CD8-positive, alpha-beta memory T cell (primary cell): ENCODE data around the gene CYSRT1. TPM values are rescaled to one million over a fixed set of nuclear protein-coding genes. Genes with fewer than 3 reads are reported as not detected.

Experiments used
- CTCF ChIA-PET: fragments of 350-600 bp; sonication (Branson Sonifier 250); formaldehyde crosslinking; loops from one replicate; lab custom pipeline; 2021; ENCODE audit warnings: antibody characterized with exemption; lab: Charles Lee
- POLR2A ChIA-PET: fragments of 350-600 bp; sonication (Branson Sonifier 250); formaldehyde crosslinking; loops from one replicate; lab custom pipeline; 2021; ENCODE audit warnings: antibody characterized with exemption; lab: Charles Lee
- DNase-seq, 5 donors: peaks; one replicate each; pipeline versions ENCODE4 v3.0.0 to v3.0.0-alpha.2; 2020 to 2022; ENCODE audit warnings: mixed read lengths in 1 of 5
- H3K27ac ChIP-seq: one replicate; pipeline ENCODE4 v1.7.0; 2013; ENCODE audit warnings: low read depth, mild to moderate bottlenecking, low read length, moderate library complexity
- H3K27me3 ChIP-seq: 2 replicates; pipeline ENCODE4 v1.7.0; 2013; ENCODE audit warnings: low read length, mild to moderate bottlenecking; ENCODE audit not compliant: insufficient read depth, poor library complexity, severe bottlenecking
- H3K36me3 ChIP-seq: 2 replicates; pipeline ENCODE4 v1.7.0; 2013; ENCODE audit warnings: mild to moderate bottlenecking, low read length, moderate library complexity; ENCODE audit not compliant: insufficient read depth
- H3K4me1 ChIP-seq: 2 replicates; pipeline ENCODE4 v1.7.0; 2013; ENCODE audit warnings: mild to moderate bottlenecking, low read length, moderate library complexity; ENCODE audit not compliant: insufficient read depth
- H3K4me3 ChIP-seq: 2 replicates; pipeline ENCODE4 v1.7.0; 2013; ENCODE audit warnings: mild to moderate bottlenecking, low read length
- H3K9me3 ChIP-seq: 2 replicates; pipeline ENCODE4 v1.7.0; 2013; ENCODE audit warnings: mild to moderate bottlenecking, low read length
- H3K27ac Mint-ChIP-seq, 8 donors: one replicate each; pipeline ENCODE4 v1.8.0; 2020 to 2021; ENCODE audit warnings: mixed read lengths in 8 of 8, mild to moderate bottlenecking in 6 of 8, inconsistent platforms in 3 of 8, moderate library complexity in 3 of 8
- H3K27me3 Mint-ChIP-seq, 2 donors: one replicate each; pipeline ENCODE4 v1.8.0; 2020 to 2021; ENCODE audit warnings: mixed read lengths in 2 of 2, mild to moderate bottlenecking in 1 of 2, moderate library complexity in 1 of 2
- H3K36me3 Mint-ChIP-seq, 3 donors: one replicate each; pipeline ENCODE4 v1.8.0; 2020 to 2021; ENCODE audit warnings: mixed read lengths in 3 of 3, inconsistent platforms in 1 of 3, mild to moderate bottlenecking in 1 of 3
- H3K4me1 Mint-ChIP-seq, 3 donors: one replicate each; pipeline ENCODE4 v1.8.0; 2020 to 2021; ENCODE audit warnings: mixed read lengths in 3 of 3, inconsistent platforms in 1 of 3, mild to moderate bottlenecking in 1 of 3
- H3K4me3 Mint-ChIP-seq, 7 donors: one replicate each; pipeline ENCODE4 v1.8.0; 2020 to 2021; ENCODE audit warnings: mixed read lengths in 7 of 7, mild to moderate bottlenecking in 6 of 7, moderate library complexity in 4 of 7, inconsistent platforms in 2 of 7
- H3K9me3 Mint-ChIP-seq, 5 donors: one replicate each; pipeline ENCODE4 v1.8.0; 2020 to 2022; ENCODE audit warnings: mixed read lengths in 5 of 5, mild to moderate bottlenecking in 3 of 5, moderate library complexity in 2 of 5, inconsistent platforms in 1 of 5
- polyA plus RNA-seq: library from polyadenylated mRNA; unstranded; fragments of 300-500 nt; fragmentation: Illumina TruSeq; gene quantifications from one replicate; pipeline ENCODE4 v1.2.3, GENCODE V29; 2021
- total RNA-seq, 2 experiments: library from RNA; stranded (reverse); gene quantifications; one replicate each; pipeline ENCODE4 v1.2.3, GENCODE V29; 2021

The CYSRT1 gene
- total and polyA plus RNA-seq, 3 experiments from 2014 or later: 0.32 to 0.66 (median 0.58) TPM

GRCh38 chr9:137191691-137192447 is 33.1 kb upstream of the CYSRT1 start:
- H3K4me3 ChIP-seq: no peak overlapping the region
- H3K27ac ChIP-seq: no peak overlapping the region
- H3K4me1 ChIP-seq: peaks cover 22% of the 10 kb centered on the region
- no peak for DNase-seq
- Mint-ChIP-seq H3K4me3 (no peak overlapping the region), H3K9me3 (no peaks in the 10 kb centered on the region), H3K27ac (peak overlapping the region in 1 of 8 donors; percentile 80), H3K4me1 (peaks cover 19 to 34% (median 19%) of the 10 kb centered on the region in 3 donors), H3K27me3 (no peaks in the 10 kb centered on the region), H3K36me3 (peaks cover 0 to 28% (median 2%) of the 10 kb centered on the region in 3 donors)
- no peaks in the 10 kb centered on the region for H3K9me3 ChIP-seq
- POLR2A ChIA-PET: interaction anchor here (0.6 to 1.4 kb wide), 3 partner anchors 35 to 1100 kb away, joined by 3 to 9 read pairs (median 4); no protein-coding TSS in a partner anchor
- H3K36me3 ChIP-seq: peaks cover 4% of the 10 kb centered on the region
- CTCF ChIA-PET: interaction anchor here (1.0 to 2.0 kb wide), 3 partner anchors 27 to 360 kb away, joined by 3 to 5 read pairs (median 3); partner anchors contain the start of gene MRPL41
- no peaks in the 10 kb centered on the region for H3K27me3 ChIP-seq

- no peak for DNase-seq
- Histone ChIP-seq H3K4me1 (peaks cover 17% of the 10 kb centered on the region), H3K36me3 (peaks cover 4% of the 10 kb centered on the region), H3K9me3 (no peaks in the 10 kb centered on the region), H3K27me3 (no peaks in the 10 kb centered on the region), H3K27ac (no peak overlapping the region), H3K4me3 (no peak overlapping the region)
- ChIA-PET POLR2A (interaction anchor here (1.4 kb wide), 1 partner anchor 63 kb away, joined by 9 read pairs; no protein-coding TSS in a partner anchor), CTCF (interaction anchor here (1.0 to 2.0 kb wide), 3 partner anchors 27 to 360 kb away, joined by 3 to 5 read pairs (median 3); partner anchors contain the start of gene MRPL41)
- H3K27ac Mint-ChIP-seq: no peak overlapping the region
- H3K9me3 Mint-ChIP-seq: no peaks in the 10 kb centered on the region
- H3K4me3 Mint-ChIP-seq: peak overlapping the region in 1 of 7 donors; percentile 24
- H3K36me3 Mint-ChIP-seq: peaks cover 0 to 26% (median 2%) of the 10 kb centered on the region in 3 donors
- H3K4me1 Mint-ChIP-seq: peaks cover 14 to 28% (median 14%) of the 10 kb centered on the region in 3 donors
- H3K27me3 Mint-ChIP-seq: no peaks in the 10 kb centered on the region
Observed at GRCh38 chr9:137192448-137192780, 32.6 kb upstream of the CYSRT1 start.

GRCh38 chr9:137192859-137193258 is 32.1 kb upstream of the CYSRT1 start:
- H3K27me3 Mint-ChIP-seq: no peaks in the 10 kb centered on the region
- H3K4me3 ChIP-seq: no peak overlapping the region
- H3K27ac ChIP-seq: no peak overlapping the region
- ChIA-PET POLR2A (interaction anchor here (1.4 kb wide), 1 partner anchor 63 kb away, joined by 9 read pairs; no protein-coding TSS in a partner anchor), CTCF (interaction anchor here (1.0 to 2.0 kb wide), 2 partner anchors 97 to 359 kb away, joined by 3 to 5 read pairs; partner anchors contain the start of gene MRPL41)
- H3K36me3 ChIP-seq: peaks cover 4% of the 10 kb centered on the region
- DNase-seq: no peak
- no peaks in the 10 kb centered on the region for H3K9me3 ChIP-seq
- H3K4me1 ChIP-seq: peaks cover 13% of the 10 kb centered on the region
- peaks cover 0 to 22% (median 0%) of the 10 kb centered on the region in 3 donors for H3K36me3 Mint-ChIP-seq
- peaks cover 10 to 24% (median 10%) of the 10 kb centered on the region in 3 donors for H3K4me1 Mint-ChIP-seq
- peak overlapping the region in 1 of 7 donors; percentile 24 for H3K4me3 Mint-ChIP-seq
- H3K27ac Mint-ChIP-seq: no peak overlapping the region
- no peaks in the 10 kb centered on the region for H3K9me3 Mint-ChIP-seq
- no peaks in the 10 kb centered on the region for H3K27me3 ChIP-seq

- peaks cover 0 to 16% (median 0%) of the 10 kb centered on the region in 3 donors for H3K36me3 Mint-ChIP-seq
- no peaks in the 10 kb centered on the region for H3K27me3 Mint-ChIP-seq
- no peaks in the 10 kb centered on the region for H3K9me3 ChIP-seq
- POLR2A ChIA-PET: no interaction called here
- no peaks in the 10 kb centered on the region for H3K27me3 ChIP-seq
- no peak overlapping the region for H3K27ac ChIP-seq
- peaks cover 4% of the 10 kb centered on the region for H3K36me3 ChIP-seq
- no peaks in the 10 kb centered on the region for H3K9me3 Mint-ChIP-seq
- H3K4me3 Mint-ChIP-seq: peak overlapping the region in 1 of 7 donors; percentile 50
- CTCF ChIA-PET: interaction anchor here (1.5 kb wide), 1 partner anchor 43 kb away, joined by 4 read pairs; no protein-coding TSS in a partner anchor
- no peak overlapping the region for H3K27ac Mint-ChIP-seq
- peaks cover 12% of the 10 kb centered on the region for H3K4me1 ChIP-seq
- no peak overlapping the region for H3K4me3 ChIP-seq
- no peak for DNase-seq
- peaks cover 9 to 19% (median 10%) of the 10 kb centered on the region in 3 donors for H3K4me1 Mint-ChIP-seq
Observed at GRCh38 chr9:137193771-137194170, 31.2 kb upstream of the CYSRT1 start.

GRCh38 chr9:137194388-137194787 is 30.6 kb upstream of the CYSRT1 start:
- peaks cover 4 to 13% (median 4%) of the 10 kb centered on the region in 3 donors for H3K4me1 Mint-ChIP-seq
- ChIA-PET POLR2A (no interaction called here), CTCF (interaction anchor here (0.8 to 1.5 kb wide), 3 partner anchors 22 to 42 kb away, joined by 3 to 4 read pairs (median 3); no protein-coding TSS in a partner anchor)
- no peaks in the 10 kb centered on the region for H3K27me3 Mint-ChIP-seq
- H3K27ac Mint-ChIP-seq: no peak overlapping the region
- H3K36me3 Mint-ChIP-seq: peaks cover 0 to 11% (median 0%) of the 10 kb centered on the region in 3 donors
- Histone ChIP-seq H3K27ac (no peak overlapping the region), H3K9me3 (no peaks in the 10 kb centered on the region), H3K27me3 (no peaks in the 10 kb centered on the region), H3K4me3 (no peak overlapping the region), H3K36me3 (peaks cover 4% of the 10 kb centered on the region), H3K4me1 (peaks cover 8% of the 10 kb centered on the region)
- DNase-seq: no peak
- no peak overlapping the region for H3K4me3 Mint-ChIP-seq
- H3K9me3 Mint-ChIP-seq: no peaks in the 10 kb centered on the region

- Histone ChIP-seq H3K27ac (no peak overlapping the region), H3K27me3 (no peaks in the 10 kb centered on the region), H3K9me3 (no peaks in the 10 kb centered on the region), H3K4me1 (peaks cover 7% of the 10 kb centered on the region), H3K4me3 (no peak overlapping the region), H3K36me3 (peaks cover 4% of the 10 kb centered on the region)
- ChIA-PET CTCF (interaction anchor here (0.8 to 1.5 kb wide), 4 partner anchors 22 to 99 kb away, joined by 3 to 4 read pairs (median 3); no protein-coding TSS in a partner anchor), POLR2A (no interaction called here)
- H3K9me3 Mint-ChIP-seq: no peaks in the 10 kb centered on the region
- peaks cover 0 to 12% (median 3%) of the 10 kb centered on the region in 3 donors for H3K4me1 Mint-ChIP-seq
- DNase-seq: no peak
- H3K27ac Mint-ChIP-seq: no peak overlapping the region
- no peak overlapping the region for H3K4me3 Mint-ChIP-seq
- H3K36me3 Mint-ChIP-seq: peaks cover 0 to 8% (median 0%) of the 10 kb centered on the region in 3 donors
- H3K27me3 Mint-ChIP-seq: no peaks in the 10 kb centered on the region
Observed at GRCh38 chr9:137194909-137195308, 30.1 kb upstream of the CYSRT1 start.

- CTCF ChIA-PET: interaction anchor here (0.7 to 1.4 kb wide), 2 partner anchors 41 to 100 kb away, joined by 3 read pairs; no protein-coding TSS in a partner anchor
Observed at GRCh38 chr9:137195525-137196220, 29.3 kb upstream of the CYSRT1 start.

More at GRCh38 chr9:137195525-137196220, 29.3 kb upstream of the CYSRT1 start:
- Histone ChIP-seq H3K27ac (no peak overlapping the region), H3K36me3 (peaks cover 2% of the 10 kb centered on the region), H3K27me3 (no peaks in the 10 kb centered on the region), H3K4me3 (no peak overlapping the region), H3K4me1 (peaks cover 5% of the 10 kb centered on the region), H3K9me3 (no peaks in the 10 kb centered on the region)
- H3K4me3 Mint-ChIP-seq: no peak overlapping the region
- DNase-seq: no peak
- H3K27ac Mint-ChIP-seq: no peak overlapping the region
- POLR2A ChIA-PET: no interaction called here
- peaks cover 0 to 9% (median 3%) of the 10 kb centered on the region in 3 donors for H3K4me1 Mint-ChIP-seq
- no peaks in the 10 kb centered on the region for H3K27me3 Mint-ChIP-seq
- no peaks in the 10 kb centered on the region for H3K9me3 Mint-ChIP-seq
- H3K36me3 Mint-ChIP-seq: peaks cover 0 to 5% (median 0%) of the 10 kb centered on the region in 3 donors
